Sigmoid colon (tissue), 7 donors: ENCODE results near the gene HACD1. TPM values are rescaled to one million over a fixed set of nuclear protein-coding genes. Genes with fewer than 3 reads are reported as not detected.

Experiments
- DNase-seq: peaks from one replicate; pipeline ENCODE4 v3.0.0-alpha.2; 2019
- H3K27ac ChIP-seq, 4 donors: fragments of 200-600 bp; sonication (generic); one replicate each; pipeline ENCODE4 v1.5.1; 2016 to 2019; ENCODE audit warnings: mild to moderate bottlenecking in 1 of 4
- H3K27me3 ChIP-seq, 3 donors: fragments of 200-600 bp; sonication (generic); one replicate each; pipeline ENCODE4 v1.5.1; 2019; ENCODE audit warnings: mild to moderate bottlenecking in 1 of 3
- H3K36me3 ChIP-seq, 4 donors: fragments of 200-600 bp; sonication (generic); one replicate each; pipeline ENCODE4 v1.5.1; 2016 to 2019
- H3K4me1 ChIP-seq, 4 donors: fragments of 200-600 bp; sonication (generic); one replicate each; pipeline ENCODE4 v1.5.1; 2017 to 2019
- H3K4me3 ChIP-seq, 4 donors: fragments of 200-600 bp; sonication (generic); one replicate each; pipeline ENCODE4 v1.5.1; 2017 to 2019; ENCODE audit warnings: mild to moderate bottlenecking in 2 of 4, moderate library complexity in 1 of 4
- H3K9me3 ChIP-seq, 4 donors: fragments of 200-600 bp in 3 of 4; sonication (generic) in 3 of 4; one replicate each; pipeline versions ENCODE4 v1.5.1 to v1.6.1; 2013 to 2019
- EP300 ChIP-seq, 4 donors: sonication (generic); formaldehyde crosslinking; IDR thresholded peaks; one replicate each; pipeline ENCODE4 v1.6.1; 2017; ENCODE audit warnings: antibody characterized with exemption in 4 of 4
- POLR2A ChIP-seq, 2 donors: fragments of 450-650 bp; IDR thresholded peaks; one replicate each; pipeline ENCODE4 v1.6.1; 2016; ENCODE audit warnings: antibody characterized with exemption in 2 of 2, mild to moderate bottlenecking in 2 of 2, moderate library complexity in 2 of 2
- POLR2AphosphoS5 ChIP-seq, 4 donors: sonication (generic); formaldehyde crosslinking; IDR thresholded peaks; one replicate each; pipeline ENCODE4 v1.6.1; 2017; ENCODE audit warnings: antibody characterized with exemption in 4 of 4
- WGBS, 2 donors: extraction: QIAGEN DNeasy Blood & Tissue Kit; methylation state at CpG; one replicate each; pipeline ENCODE4 v1.1.7; 2013; 5-methylcytosine and 5-hydroxymethylcytosine counted together
- intact Hi-C: fragments of 100-400 bp; cut with DNase I; formaldehyde crosslinking; loops from one replicate; pipeline ENCODE4 v1.15.1; 2023
- polyA plus RNA-seq, 3 donors: library from polyadenylated mRNA; stranded (reverse); fragments of 200-250 nt; gene quantifications; one replicate each; pipeline ENCODE4 v1.2.3, GENCODE V29; 2013
- total RNA-seq, 4 donors: library from RNA; depleted of rRNA; stranded (reverse); fragments of >200 nt; gene quantifications; one replicate each; pipeline ENCODE4 v1.1.0, GENCODE V29; 2016
- TF ChIP-seq, protein P1 (sequence below), 4 experiments: fragments of 450-650 bp in 3 of 4; fragments of 200-600 bp in 1 of 4; IDR thresholded peaks; one replicate each; pipeline ENCODE4 v1.5.1; 2016 to 2019; ENCODE audit warnings: antibody characterized with exemption in 4 of 4, mild to moderate bottlenecking in 3 of 4, moderate library complexity in 2 of 4
- donor health status: healthy with polysubstance abuse.
- donor health status: Bipolar disorder and iron deficiency.
- donor health status: healthy.

HACD1 gene
- total and polyA plus RNA-seq, 7 donors, result 3.0 to 85.3 (median 61.6) TPM; not detected in 1

GRCh38 chr10:17655009-17655408, 37.8 kb upstream of the HACD1 start:
- Histone ChIP-seq H3K9me3 (no peaks in the 10 kb centered on the region), H3K4me3 (no peak overlapping the region), H3K4me1 (peaks cover 0 to 23% (median under 1%) of the 10 kb centered on the region in 4 donors), H3K27ac (no peak overlapping the region), H3K36me3 (no peaks in the 10 kb centered on the region), H3K27me3 (no peaks in the 10 kb centered on the region)
- TF ChIP-seq, protein P1, sequence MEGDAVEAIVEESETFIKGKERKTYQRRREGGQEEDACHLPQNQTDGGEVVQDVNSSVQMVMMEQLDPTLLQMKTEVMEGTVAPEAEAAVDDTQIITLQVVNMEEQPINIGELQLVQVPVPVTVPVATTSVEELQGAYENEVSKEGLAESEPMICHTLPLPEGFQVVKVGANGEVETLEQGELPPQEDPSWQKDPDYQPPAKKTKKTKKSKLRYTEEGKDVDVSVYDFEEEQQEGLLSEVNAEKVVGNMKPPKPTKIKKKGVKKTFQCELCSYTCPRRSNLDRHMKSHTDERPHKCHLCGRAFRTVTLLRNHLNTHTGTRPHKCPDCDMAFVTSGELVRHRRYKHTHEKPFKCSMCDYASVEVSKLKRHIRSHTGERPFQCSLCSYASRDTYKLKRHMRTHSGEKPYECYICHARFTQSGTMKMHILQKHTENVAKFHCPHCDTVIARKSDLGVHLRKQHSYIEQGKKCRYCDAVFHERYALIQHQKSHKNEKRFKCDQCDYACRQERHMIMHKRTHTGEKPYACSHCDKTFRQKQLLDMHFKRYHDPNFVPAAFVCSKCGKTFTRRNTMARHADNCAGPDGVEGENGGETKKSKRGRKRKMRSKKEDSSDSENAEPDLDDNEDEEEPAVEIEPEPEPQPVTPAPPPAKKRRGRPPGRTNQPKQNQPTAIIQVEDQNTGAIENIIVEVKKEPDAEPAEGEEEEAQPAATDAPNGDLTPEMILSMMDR (IDR thresholded peaks at IDR 0.05), result no peak
- no peak for TF ChIP-seq POLR2AphosphoS5 (IDR thresholded peaks at IDR 0.05)
- no peak for TF ChIP-seq EP300 (IDR thresholded peaks at IDR 0.05)
- TF ChIP-seq POLR2A (IDR thresholded peaks at IDR 0.05), result no peak
- WGBS, 2 donors, result 88 to 94% methylated on average over 3 of the region's 3 CpGs
- no peak for DNase-seq
- intact Hi-C loops, result no loop called here

DNA sequence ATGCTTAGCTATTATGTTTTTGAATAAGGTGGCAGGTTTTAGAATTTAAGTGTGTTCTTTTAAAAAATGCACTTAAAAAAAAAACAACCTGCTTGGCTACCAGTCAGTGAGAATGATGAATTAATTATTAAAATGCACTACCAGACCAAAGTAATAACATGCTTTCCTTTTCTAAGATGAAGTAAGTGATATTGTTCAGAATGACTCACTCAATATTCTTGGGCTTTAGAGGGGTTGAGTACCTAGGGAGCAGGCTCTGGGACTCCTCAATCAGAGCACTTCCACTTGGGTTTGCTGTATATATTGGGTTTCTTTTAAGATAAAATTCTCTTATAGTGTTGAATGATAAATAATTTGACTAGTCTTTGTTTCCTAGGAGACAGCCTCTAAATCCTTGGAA, 35.4 kb upstream of the HACD1 start:
- Histone ChIP-seq H3K36me3 (no peaks in the 10 kb centered on the region), H3K27me3 (no peaks in the 10 kb centered on the region), H3K4me3 (no peak overlapping the region), H3K4me1 (peaks cover 0 to 37% (median 4%) of the 10 kb centered on the region in 4 donors), H3K9me3 (no peaks in the 10 kb centered on the region), H3K27ac (no peak overlapping the region)
- TF ChIP-seq POLR2AphosphoS5 (IDR thresholded peaks at IDR 0.05) (no peak), EP300 (IDR thresholded peaks at IDR 0.05) (no peak), POLR2A (IDR thresholded peaks at IDR 0.05) (no peak)
- TF ChIP-seq, protein P1 (IDR thresholded peaks at IDR 0.05), result no peak
- no peak for DNase-seq
- intact Hi-C loops, result no loop called here

DNA sequence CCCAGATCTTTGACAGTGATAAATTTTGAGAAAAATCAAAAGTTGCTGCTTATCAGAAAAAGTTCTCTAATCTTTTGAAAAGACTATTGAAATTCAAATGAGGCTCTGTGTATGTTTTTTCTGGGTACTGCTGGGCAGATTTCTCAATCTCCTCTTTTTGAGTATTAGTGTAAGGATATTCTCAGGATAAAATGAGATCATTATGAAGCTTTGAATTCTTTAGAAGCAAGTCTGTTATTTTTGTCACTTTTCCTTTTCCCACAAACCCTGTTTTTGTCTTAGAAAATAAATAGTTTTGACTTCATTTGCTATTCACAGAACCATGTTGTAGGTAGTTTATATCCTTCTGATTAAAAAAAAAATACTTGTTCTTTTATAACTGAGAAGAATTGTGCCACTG, 34.7 kb upstream of the HACD1 start:
- no peaks in the 10 kb centered on the region for H3K9me3 ChIP-seq
- no peak overlapping the region for H3K27ac ChIP-seq
- no peaks in the 10 kb centered on the region for H3K36me3 ChIP-seq
- no peak for TF ChIP-seq EP300 (IDR thresholded peaks at IDR 0.05)
- no peak for TF ChIP-seq POLR2AphosphoS5 (IDR thresholded peaks at IDR 0.05)
- TF ChIP-seq, protein P1 (IDR thresholded peaks at IDR 0.05), result no peak
- no peak for TF ChIP-seq POLR2A (IDR thresholded peaks at IDR 0.05)
- H3K4me3 ChIP-seq, result no peak overlapping the region
- no peak for DNase-seq
- intact Hi-C loops, result no loop called here
- peaks cover 0 to 44% (median 7%) of the 10 kb centered on the region in 4 donors for H3K4me1 ChIP-seq
- H3K27me3 ChIP-seq, result no peaks in the 10 kb centered on the region

DNA sequence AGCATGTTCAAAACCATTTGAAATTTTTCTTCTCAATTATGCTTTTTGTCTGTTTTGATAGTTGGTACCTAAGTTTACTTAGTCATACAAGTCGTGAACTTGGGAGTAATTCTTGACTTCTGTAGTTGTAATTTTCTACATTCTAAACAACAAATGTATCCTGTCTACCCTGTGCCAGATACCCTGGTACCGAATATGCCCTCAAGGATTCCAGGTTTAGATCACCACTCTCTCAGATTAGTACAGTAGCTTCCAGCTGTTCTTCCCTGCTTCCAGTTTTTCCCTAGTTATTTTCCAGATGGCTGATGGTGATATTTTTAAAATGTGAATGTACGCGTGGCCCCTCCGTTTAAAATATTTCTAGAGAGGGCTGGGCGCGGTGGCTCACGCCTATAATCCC, 33.2 kb upstream of the HACD1 start:
- TF ChIP-seq, protein P1 (IDR thresholded peaks at IDR 0.05), result no peak
- TF ChIP-seq EP300 (IDR thresholded peaks at IDR 0.05) (no peak), POLR2A (IDR thresholded peaks at IDR 0.05) (no peak), POLR2AphosphoS5 (IDR thresholded peaks at IDR 0.05) (no peak)

GRCh38 chr10:17649836-17650235, 32.7 kb upstream of the HACD1 start:
- DNase-seq, result no peak
- intact Hi-C loops, result no loop called here
- no peaks in the 10 kb centered on the region for H3K9me3 ChIP-seq
- peaks cover 0 to 64% (median 26%) of the 10 kb centered on the region in 4 donors for H3K4me1 ChIP-seq
- TF ChIP-seq EP300 (IDR thresholded peaks at IDR 0.05) (no peak), POLR2AphosphoS5 (IDR thresholded peaks at IDR 0.05) (no peak), POLR2A (IDR thresholded peaks at IDR 0.05) (no peak)
- TF ChIP-seq, protein P1 (IDR thresholded peaks at IDR 0.05), result no peak
- 91 to 95% methylated on average over 2 of the region's 2 CpGs for WGBS, 2 donors
- H3K27ac ChIP-seq, result no peak overlapping the region
- no peak overlapping the region for H3K4me3 ChIP-seq
- no peaks in the 10 kb centered on the region for H3K27me3 ChIP-seq
- no peaks in the 10 kb centered on the region for H3K36me3 ChIP-seq

More for the DNA sequence above, 33.2 kb upstream of the HACD1 start:
- 85 to 92% methylated on average over 8 of the region's 8 CpGs for WGBS, 2 donors
- Histone ChIP-seq H3K9me3 (no peaks in the 10 kb centered on the region), H3K4me1 (peaks cover 0 to 58% (median 20%) of the 10 kb centered on the region in 4 donors), H3K27ac (no peak overlapping the region), H3K4me3 (no peak overlapping the region), H3K27me3 (no peaks in the 10 kb centered on the region), H3K36me3 (no peaks in the 10 kb centered on the region)
- no peak for DNase-seq
- intact Hi-C loops, result no loop called here
